Kidney capillary endothelial cell (primary cell): Measurements from ENCODE around the gene TOMM40L.
A peak's percentile ranks its signal among the peaks of the same experiment; 100 is the strongest.

Source experiments
- DNase-seq: peaks from one replicate; pipeline ENCODE4 v3.0.0-alpha.2; 2018; ENCODE audit warnings: low spot score

Gene TOMM40L

GRCh38 chr1:161225534-161226319 lies at the start of gene TOMM40L:
Gene TOMM40L, plus strand, starts transcription at chr1:161226060. Its CDS starts 430 bp downstream, at chr1:161226490.
- DNase-seq = peak; percentile 99

- DNase-seq = no peak
Observed at GRCh38 chr1:161176468-161177111, 49.3 kb upstream of the TOMM40L start.

GRCh38 chr1:161177112-161177935 lies 48.5 kb upstream of the TOMM40L start, which contains the start of gene B4GALT3:
Gene B4GALT3, minus strand, starts transcription at chr1:161177507. Its CDS starts 1,447 bp downstream, at chr1:161176060.
- DNase-seq = no peak

GRCh38 chr1:161177936-161178244 lies 48.0 kb upstream of the TOMM40L start:
- DNase-seq = no peak

DNA sequence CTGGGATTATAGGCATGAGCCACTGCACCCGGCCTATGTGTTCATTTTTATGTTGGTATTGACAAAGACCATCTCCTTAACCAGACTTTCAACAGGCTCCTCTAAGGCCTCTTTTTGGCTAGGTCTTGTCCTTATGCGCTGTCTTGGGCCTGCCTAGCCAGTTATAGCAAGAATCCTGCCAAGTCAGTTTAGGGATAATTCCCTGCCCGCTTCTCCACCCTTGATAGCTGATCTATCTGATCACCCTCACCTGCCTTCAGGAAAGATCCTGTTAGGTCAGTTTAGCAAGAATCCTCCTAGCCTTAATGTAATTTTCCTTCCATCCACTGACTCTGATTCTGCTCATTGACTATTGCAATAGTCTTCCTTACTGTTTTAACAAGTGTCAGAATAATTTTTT lies 46.2 kb upstream of the TOMM40L start:
- no peak for DNase-seq

- no peak for DNase-seq
Observed at GRCh38 chr1:161180639-161181038, 45.2 kb upstream of the TOMM40L start.

GRCh38 chr1:161182214-161182613 lies 43.6 kb upstream of the TOMM40L start:
- DNase-seq = no peak

DNA sequence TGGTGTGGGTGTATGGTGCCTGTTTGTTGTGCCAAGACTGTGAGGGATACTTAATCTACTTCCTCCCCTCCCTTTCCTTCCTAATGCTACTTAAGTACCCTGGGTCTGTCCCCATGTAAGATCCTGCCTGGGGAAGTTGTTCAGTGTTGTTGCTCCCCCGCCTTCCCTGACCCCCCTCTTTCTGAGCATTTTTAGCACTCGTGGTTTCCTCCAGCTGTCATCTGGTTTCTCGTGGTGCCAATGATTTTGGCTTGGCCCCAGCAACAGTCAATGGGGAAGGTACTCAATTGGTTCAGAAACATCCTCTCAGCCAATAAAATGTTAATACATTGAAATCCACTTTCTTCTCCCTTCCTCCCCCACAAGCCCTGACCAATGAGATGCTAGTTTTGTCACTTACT lies 40.6 kb upstream of the TOMM40L start:
- peak; percentile 92 for DNase-seq

GRCh38 chr1:161185732-161186311 lies 40.0 kb upstream of the TOMM40L start:
- no peak for DNase-seq

- no peak for DNase-seq
Observed at GRCh38 chr1:161187311-161187710, 38.5 kb upstream of the TOMM40L start.

DNA sequence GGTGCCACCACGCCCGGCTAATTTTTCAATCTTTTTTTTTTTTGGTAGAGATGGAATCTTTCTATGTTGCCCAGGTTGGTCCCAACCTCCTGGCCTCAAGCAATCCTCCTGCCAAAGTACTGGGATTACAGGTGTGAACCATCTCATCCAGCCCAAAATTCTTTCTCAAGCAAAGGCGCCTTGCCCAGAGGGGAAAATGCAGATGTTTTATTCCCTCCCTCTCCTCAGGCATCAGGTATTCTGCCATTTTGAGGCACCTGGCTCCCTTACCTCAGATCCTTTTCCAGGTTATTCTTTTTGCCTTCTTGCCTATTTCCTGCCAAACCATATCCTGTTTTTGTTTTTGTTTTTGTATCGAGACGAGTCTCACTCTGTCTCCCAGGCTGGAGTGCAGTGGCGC lies 37.5 kb upstream of the TOMM40L start:
- no peak for DNase-seq

DNA sequence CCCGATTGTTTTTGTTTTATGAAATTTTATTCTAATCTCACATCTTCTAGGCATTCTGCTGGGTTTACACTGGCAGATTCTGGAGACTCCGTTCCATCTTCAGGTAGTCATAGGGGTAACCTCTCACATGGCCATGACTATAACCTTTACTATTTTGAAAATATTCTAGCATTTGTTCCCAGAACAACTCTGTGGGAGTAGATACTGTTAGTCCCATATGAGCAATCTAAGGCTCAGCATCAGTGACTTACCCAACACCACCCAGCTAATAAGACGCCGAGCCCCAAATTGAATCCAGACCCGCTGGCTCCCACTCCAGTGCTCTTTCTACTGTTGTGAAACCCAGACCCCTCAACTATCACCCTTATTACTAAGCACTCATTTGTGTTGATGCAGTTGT lies 36.8 kb upstream of the TOMM40L start:
- no peak for DNase-seq

- DNase-seq = no peak
Observed at GRCh38 chr1:161190962-161191521, 34.8 kb upstream of the TOMM40L start.

DNA sequence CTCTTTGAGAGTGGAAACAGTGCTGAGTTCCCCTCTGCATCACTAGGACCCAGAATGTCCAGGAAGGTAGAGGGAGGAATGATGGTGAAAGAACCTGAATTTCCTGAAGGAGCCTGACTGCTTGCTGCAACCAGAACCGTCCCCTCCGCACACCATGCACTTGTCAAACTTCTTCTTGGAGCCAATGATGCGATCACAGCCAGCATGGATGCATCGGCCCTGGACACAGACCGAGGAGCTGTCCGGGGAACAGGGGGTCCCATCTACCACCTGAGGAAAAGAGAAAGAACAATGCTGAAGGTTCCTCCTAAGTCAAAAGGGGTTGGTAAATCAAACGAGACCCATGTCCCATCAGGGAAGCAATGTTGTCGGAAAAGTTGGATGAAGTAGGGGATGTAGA lies 33.9 kb upstream of the TOMM40L start:
- no peak for DNase-seq

- peak; percentile 73 for DNase-seq
Observed at GRCh38 chr1:161192476-161193465, 33.1 kb upstream of the TOMM40L start.

- DNase-seq = no peak
Observed at GRCh38 chr1:161193561-161194235, 32.2 kb upstream of the TOMM40L start.

GRCh38 chr1:161195171-161195570 lies 30.7 kb upstream of the TOMM40L start:
- no peak for DNase-seq

DNA sequence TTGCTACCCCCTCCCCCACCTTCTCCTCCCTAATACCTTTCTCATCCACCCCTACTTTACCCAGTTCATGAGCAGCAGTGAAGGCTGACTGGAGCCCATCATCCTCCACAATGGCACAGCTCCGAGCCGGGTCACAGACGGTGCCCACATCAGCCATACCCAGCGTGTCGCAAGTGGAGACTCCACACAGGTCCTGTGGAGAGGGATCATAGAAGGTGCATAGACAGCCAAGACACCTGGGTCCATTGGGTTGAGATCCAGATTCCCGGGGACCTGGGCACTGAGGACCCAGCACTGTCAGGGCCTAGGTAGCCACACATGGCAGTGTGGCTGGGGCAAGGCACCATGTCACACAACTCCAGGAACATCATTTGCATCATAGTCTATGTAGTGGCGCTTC lies 29.7 kb upstream of the TOMM40L start:
- no peak for DNase-seq

GRCh38 chr1:161196521-161197451 lies 29.1 kb upstream of the TOMM40L start:
- DNase-seq = no peak
